Measurements from ENCODE around the gene GLIPR2. TPM values are rescaled to one million over a fixed set of nuclear protein-coding genes. Genes with fewer than 3 reads are reported as not detected.
"Not testable (repeated sequence)": the region's sequence is repeated elsewhere in the genome, so short reads cannot be mapped to it uniquely, and the experiment has no call there.

The GLIPR2 gene
- total RNA-seq, 1 experiment from 2014 or later = 20.3 TPM

DNA sequence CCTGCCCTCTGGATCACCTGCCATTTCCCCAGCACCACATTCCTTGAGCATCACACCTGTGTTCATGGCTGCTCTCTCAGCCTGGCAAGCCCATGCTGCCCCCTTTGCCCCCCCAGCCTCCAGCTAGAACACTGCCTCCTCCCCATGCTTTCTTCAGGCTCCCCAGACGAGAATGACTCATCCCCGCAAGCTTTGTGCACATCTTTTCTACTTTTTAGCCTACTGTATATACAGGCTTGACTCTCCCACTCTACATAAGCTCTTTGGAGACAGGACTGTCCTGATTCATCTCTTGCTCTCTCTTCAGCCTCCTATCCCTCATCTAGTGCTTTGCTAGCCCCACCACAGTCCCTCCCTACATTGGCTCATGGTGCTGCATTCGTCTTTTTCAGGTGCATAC is 19.9 kb upstream of the GLIPR2 start:
- Histone ChIP-seq H3K4me3 (no peak overlapping the region), H3K9me3 (no peaks in the 10 kb centered on the region), H3K36me3 (peaks cover 53% of the 10 kb centered on the region), H3K27me3 (no peaks in the 10 kb centered on the region)
- no peak for DNase-seq

- no peaks in the 10 kb centered on the region for H3K27me3 ChIP-seq
- no peak overlapping the region for H3K4me3 ChIP-seq
- H3K9me3 ChIP-seq = no peaks in the 10 kb centered on the region
- no peak for DNase-seq
- peaks cover 62% of the 10 kb centered on the region for H3K36me3 ChIP-seq
These were observed 18.3 kb upstream of the GLIPR2 start for GRCh38 chr9:36118201-36118600.

DNA sequence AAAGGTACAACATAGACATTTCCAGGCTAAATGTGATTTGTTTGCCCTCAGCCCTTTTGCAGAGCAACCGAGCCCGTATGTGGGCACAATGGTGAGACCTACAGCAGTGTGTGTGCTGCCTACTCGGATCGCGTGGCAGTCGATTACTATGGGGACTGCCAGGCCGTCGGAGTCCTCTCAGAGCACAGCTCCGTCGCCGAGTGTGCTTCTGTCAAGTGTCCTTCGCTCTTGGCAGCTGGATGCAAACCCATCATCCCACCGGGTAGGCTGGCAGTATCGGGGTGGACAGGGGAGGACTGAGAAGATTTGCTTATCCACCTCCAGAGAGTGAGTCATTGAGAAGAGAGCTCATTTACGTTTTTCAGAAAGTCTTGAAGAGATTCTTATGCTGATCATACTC is 17.8 kb upstream of the GLIPR2 start:
- no peaks in the 10 kb centered on the region for H3K27me3 ChIP-seq
- H3K4me3 ChIP-seq = no peak overlapping the region
- peaks cover 58% of the 10 kb centered on the region for H3K36me3 ChIP-seq
- no peaks in the 10 kb centered on the region for H3K9me3 ChIP-seq
- no peak for DNase-seq

- Histone ChIP-seq H3K27me3 (no peaks in the 10 kb centered on the region), H3K9me3 (no peaks in the 10 kb centered on the region), H3K4me3 (no peak overlapping the region), H3K36me3 (peaks cover 52% of the 10 kb centered on the region)
- no peak for DNase-seq
These were observed 17.1 kb upstream of the GLIPR2 start for GRCh38 chr9:36119476-36119875.

GRCh38 chr9:36120705-36121104 is 15.8 kb upstream of the GLIPR2 start:
- no peaks in the 10 kb centered on the region for H3K9me3 ChIP-seq
- H3K27me3 ChIP-seq = no peaks in the 10 kb centered on the region
- H3K36me3 ChIP-seq = peaks cover 52% of the 10 kb centered on the region
- no peak for DNase-seq
- H3K4me3 ChIP-seq = no peak overlapping the region

DNA sequence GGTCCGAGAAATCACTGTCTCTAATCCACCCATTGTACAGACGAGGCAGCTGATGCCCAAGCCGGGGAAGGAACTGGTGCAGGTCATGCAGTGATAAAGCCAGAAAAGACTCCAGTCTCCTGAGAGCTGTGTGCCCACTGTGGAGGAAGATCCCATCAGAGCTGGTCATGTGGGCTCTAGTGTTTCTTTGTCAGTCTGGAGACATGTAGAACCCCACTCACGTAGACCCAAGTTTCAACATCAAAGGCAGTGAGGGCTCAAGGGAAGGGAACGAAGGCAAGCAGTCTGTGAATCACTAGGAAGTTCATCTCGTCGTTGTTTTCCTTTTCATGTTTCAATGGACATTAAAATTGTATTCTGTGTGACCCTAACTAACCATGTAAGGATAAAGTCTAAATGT is 14.6 kb upstream of the GLIPR2 start:
- Histone ChIP-seq H3K36me3 (peaks cover 47% of the 10 kb centered on the region), H3K9me3 (no peaks in the 10 kb centered on the region), H3K4me3 (no peak overlapping the region), H3K27me3 (no peaks in the 10 kb centered on the region)
- no peak for DNase-seq

DNA sequence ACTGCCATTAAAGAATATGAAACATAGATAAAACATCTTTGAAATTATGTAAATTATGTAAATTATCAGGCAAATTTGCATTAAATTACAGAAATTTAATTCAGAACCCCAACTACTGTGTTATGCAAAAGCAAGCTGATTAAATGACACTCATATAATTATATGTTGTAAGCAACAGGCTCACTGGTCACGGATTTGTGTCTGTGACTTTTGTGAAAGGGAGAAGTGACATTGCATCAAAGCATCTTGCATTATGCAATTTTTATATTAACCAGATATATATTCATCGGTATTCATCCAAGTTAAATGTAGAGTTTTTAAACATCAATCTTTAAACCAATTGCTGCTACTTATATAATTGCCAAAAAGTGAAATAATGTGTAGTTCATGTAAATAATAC is 13.0 kb upstream of the GLIPR2 start:
- no peaks in the 10 kb centered on the region for H3K27me3 ChIP-seq
- no peak for DNase-seq
- no peak overlapping the region for H3K4me3 ChIP-seq
- H3K9me3 ChIP-seq = no peaks in the 10 kb centered on the region
- peaks cover 35% of the 10 kb centered on the region for H3K36me3 ChIP-seq

DNA sequence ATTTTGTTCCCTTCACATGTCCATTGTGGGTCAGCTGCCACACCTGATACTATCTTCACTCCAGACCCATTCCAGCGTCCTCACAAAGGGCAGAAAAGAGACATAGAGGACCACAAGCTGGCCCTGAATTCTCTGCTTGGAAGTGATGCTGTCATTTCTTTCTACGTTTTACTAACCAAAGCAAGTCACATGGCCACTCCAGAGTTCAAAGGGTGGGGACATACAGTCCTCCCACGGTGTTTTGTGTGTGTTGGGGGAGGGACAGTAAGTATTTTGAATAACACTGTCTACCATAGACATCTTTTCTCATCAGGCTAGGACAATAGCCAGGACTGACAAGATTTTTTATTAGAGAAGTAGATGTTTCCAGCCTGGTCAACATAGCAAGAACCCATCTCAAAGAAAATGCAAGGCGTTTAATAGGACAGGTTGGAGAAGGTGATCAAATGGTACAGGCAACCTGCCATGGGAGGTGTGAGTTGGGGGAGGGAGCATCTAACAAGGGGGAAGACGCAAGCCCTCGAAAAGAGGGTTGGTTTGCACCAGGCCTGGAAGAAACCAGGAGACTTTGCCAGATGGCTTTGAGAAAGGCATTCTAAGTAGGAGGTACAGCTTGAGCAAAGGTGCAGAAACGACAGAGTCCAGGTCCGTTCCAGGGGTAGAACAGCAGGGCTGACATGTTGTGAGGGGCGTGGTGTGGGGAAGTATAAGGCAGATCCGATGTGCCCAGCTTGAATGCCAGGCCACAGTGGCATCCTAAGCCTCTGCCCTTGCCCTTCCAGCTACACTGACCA is 11.3 kb upstream of the GLIPR2 start:
- no peak for DNase-seq
- no peaks in the 10 kb centered on the region for H3K9me3 ChIP-seq
- H3K36me3 ChIP-seq = peaks cover 23% of the 10 kb centered on the region
- no peak overlapping the region for H3K4me3 ChIP-seq
- no peaks in the 10 kb centered on the region for H3K27me3 ChIP-seq

DNA sequence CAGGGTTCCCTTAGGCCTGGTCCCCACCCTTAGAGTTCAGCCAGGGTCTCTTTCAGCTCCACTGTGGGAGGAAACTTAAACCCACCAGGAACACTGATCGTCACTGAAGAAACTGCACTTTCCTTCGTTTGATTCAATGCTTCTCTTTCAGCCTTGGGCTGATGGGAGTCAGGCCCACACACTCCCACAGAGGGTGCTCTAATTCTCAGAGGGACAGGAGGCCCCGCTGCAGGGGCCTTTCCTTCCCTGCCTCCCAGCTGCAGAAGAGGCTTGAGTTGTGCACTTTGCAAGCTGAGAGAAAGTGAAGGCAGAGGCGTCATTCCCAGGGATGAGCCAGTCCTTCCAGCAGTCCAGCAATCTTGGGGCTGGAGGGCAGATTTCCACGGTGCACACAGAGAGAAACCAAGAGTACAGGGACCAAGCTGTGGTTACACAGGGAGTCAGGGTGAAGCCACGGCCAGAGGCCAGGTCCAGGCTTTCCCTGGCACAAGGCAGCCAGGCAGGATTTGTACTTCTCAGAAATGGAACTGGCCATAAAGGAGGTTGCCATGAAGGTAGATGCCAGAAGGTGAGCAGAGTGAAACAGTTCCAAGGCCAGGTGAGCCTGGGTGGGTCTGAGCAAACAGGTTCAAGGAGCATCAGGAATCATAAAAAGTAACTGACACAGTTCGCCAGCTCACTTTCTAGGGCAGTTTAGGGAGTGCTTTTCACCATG is 10.4 kb upstream of the GLIPR2 start:
- Histone ChIP-seq H3K27me3 (no peaks in the 10 kb centered on the region), H3K9me3 (no peaks in the 10 kb centered on the region), H3K4me3 (no peak overlapping the region), H3K36me3 (peaks cover 21% of the 10 kb centered on the region)
- no peak for DNase-seq

DNA sequence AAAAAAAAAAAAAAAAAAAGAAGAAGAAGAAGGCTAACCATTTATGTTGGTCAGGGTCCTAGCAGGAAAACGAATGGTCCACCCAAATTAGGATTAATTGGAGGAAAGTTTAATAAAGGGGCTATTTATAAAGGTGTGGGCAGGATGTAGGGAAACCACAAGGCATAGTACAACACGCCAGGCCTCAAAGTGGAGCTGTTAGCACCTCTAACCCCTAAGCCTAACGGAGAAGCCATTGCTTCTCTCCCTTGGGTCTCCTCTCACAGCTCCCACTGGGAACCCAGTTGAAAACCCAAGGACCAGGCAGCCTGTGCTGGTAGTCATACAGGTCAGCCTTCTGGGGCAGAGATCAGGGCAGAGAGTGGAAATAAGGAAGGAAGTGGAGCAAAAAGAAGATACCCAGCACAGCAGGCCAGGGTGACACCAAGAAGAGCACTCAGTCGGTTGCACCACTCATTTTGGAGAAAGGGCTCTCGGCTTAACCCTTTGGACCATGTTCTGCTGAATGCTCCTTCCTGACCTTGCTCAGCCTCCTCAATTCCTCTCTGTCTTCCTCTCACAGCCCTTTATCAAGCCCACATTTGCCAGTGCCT is 8.8 kb upstream of the GLIPR2 start:
- H3K36me3 ChIP-seq = peaks cover 6% of the 10 kb centered on the region
- DNase-seq = no peak
- no peak overlapping the region for H3K4me3 ChIP-seq
- H3K27me3 ChIP-seq = no peaks in the 10 kb centered on the region
- H3K9me3 ChIP-seq = peaks cover 2% of the 10 kb centered on the region; the same call in 1 of the 2 replicates

- no peak for DNase-seq
- Histone ChIP-seq H3K27me3 (no peaks in the 10 kb centered on the region), H3K9me3 (peaks cover 2% of the 10 kb centered on the region; the same call in 1 of the 2 replicates), H3K4me3 (no peak overlapping the region), H3K36me3 (no peaks in the 10 kb centered on the region; the same call in 1 of the 2 replicates)
These were observed 8.2 kb upstream of the GLIPR2 start for GRCh38 chr9:36128349-36128748.

- no peaks in the 10 kb centered on the region; the same call in 1 of the 2 replicates for H3K36me3 ChIP-seq
These were observed 7.4 kb upstream of the GLIPR2 start for GRCh38 chr9:36129139-36129538.

DNA sequence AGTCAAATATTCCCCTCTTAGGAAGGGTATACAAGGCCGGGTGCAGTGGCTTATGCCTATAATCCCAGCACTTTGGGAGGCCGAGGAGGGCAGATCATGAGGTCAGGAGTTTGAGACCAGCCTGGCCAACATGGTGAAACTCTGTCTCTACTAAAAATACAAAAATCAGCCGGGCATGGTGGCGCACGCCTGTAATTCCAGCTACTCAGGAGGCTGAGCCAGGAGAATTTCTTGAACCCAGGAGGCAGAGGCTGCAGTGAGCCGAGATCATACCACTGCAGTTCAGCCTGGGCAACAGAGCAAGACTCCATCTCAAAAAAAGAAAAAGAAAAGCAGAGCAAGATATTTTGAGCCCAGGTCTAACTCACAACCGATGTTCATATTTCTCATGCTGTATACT is 4.9 kb upstream of the GLIPR2 start:
- not testable (repeated sequence) for H3K4me3 ChIP-seq, H3K36me3 ChIP-seq, DNase-seq

More at GRCh38 chr9:36129139-36129538, 7.4 kb upstream of the GLIPR2 start:
- Histone ChIP-seq H3K4me3 (no peak overlapping the region), H3K27me3 (no peaks in the 10 kb centered on the region), H3K9me3 (peaks cover 2% of the 10 kb centered on the region; the same call in 1 of the 2 replicates)
- no peak for DNase-seq

GRCh38 chr9:36132086-36132485 is 4.4 kb upstream of the GLIPR2 start:
- peaks cover 6% of the 10 kb centered on the region; the same call in 1 of the 2 replicates for H3K27me3 ChIP-seq
- peaks cover 2% of the 10 kb centered on the region; the same call in 1 of the 2 replicates for H3K9me3 ChIP-seq
- DNase-seq = peak; percentile 82
- H3K36me3 ChIP-seq = no peaks in the 10 kb centered on the region
- H3K4me3 ChIP-seq = no peak overlapping the region

More for the DNA sequence above, 4.9 kb upstream of the GLIPR2 start:
- H3K27me3 ChIP-seq, H3K9me3 ChIP-seq: not testable (repeated sequence)

DNA sequence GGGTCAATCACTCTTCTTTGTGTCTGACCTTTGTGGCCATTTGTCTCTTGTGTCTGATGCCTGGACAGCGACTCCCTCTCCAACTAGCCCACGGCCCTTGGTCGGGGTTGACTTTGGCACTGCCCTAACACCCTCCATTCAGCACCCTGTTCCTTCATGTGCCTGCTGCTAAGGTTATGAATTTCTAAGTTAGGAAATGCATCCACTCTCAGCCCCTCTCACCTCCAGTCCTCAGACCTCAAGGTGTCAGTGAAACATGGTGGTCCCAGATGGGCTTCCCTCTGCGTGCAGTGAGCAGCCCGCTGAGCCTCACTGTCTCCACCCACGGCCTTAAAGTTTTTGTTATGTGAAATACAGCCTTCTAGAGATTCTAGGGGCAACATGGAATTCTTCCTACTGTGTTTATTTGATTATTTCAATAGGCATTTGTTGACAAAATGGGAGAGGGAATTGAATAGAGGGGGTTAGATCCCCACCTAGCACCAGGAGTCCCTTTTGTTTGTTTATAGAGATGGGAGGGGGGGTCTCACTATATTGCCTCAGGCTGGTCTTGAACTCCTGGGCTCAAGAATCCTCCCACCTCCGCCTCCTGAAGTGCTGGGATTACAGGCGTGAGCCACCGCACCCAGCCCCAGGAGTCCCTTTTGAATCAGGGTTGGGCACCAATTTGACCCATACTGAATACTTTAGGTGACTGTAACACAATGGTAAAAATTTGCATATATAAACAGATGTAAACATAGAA is 1.6 kb upstream of the GLIPR2 start:
- DNase-seq = no peak
- Histone ChIP-seq H3K36me3 (no peaks in the 10 kb centered on the region), H3K9me3 (peaks cover 2% of the 10 kb centered on the region; the same call in 1 of the 2 replicates), H3K4me3 (no peak overlapping the region), H3K27me3 (peaks cover 13% of the 10 kb centered on the region; the same call in 1 of the 2 replicates)

DNA sequence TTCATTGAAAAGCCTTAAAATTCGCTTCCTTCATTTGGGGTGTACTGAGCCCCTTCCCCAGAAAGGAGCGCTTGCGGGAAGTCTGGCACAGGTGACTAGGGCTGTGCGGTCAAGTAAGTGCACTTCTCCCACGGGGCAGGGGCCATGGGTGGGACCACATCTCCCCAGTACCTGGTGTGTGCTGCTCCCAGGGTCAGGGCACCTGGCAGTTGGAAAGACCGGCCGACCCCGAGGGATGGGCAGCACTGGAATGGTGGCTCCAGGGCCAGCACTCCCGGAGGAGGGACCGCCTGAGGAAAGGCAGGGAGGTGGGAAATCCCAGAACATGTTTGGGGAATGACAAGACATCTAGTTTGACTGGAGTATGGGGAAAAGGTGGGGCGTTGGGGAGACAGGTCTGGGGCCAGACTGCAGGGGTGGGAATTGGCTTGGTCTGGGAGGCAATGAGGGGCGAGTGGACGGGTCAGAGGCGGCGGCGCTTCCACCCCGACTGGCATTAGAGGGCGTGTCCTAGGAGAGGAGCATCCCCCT is 727 bp upstream of the GLIPR2 start:
- peaks cover 13% of the 10 kb centered on the region; the same call in 1 of the 2 replicates for H3K27me3 ChIP-seq
- H3K4me3 ChIP-seq = peak overlapping the region; percentile 56
- no peaks in the 10 kb centered on the region for H3K36me3 ChIP-seq
- no peak for DNase-seq
- H3K9me3 ChIP-seq = peaks cover 2% of the 10 kb centered on the region; the same call in 1 of the 2 replicates
